Prostate gland (tissue), 2 donors: ENCODE data around the gene ACKR1. TPM values are rescaled to one million over a fixed set of nuclear protein-coding genes. Genes with fewer than 3 reads are reported as not detected.

Source experiments
- DNase-seq: peaks from one replicate; pipeline ENCODE4 v3.0.0-alpha.2; 2019; ENCODE audit warnings: low spot score
- H3K27ac ChIP-seq, 2 donors: fragments of 200-600 bp; sonication (generic); 2 replicates each; pipeline ENCODE4 v1.5.1; 2017 to 2019
- H3K27me3 ChIP-seq: fragments of 200-600 bp; sonication (generic); replicated peaks from 2 replicates; pipeline ENCODE4 v1.5.1; 2019; ENCODE audit not compliant: insufficient read depth
- H3K36me3 ChIP-seq, 2 donors: fragments of 200-600 bp; sonication (generic); 1 replicate in 1 of 2; 2 replicates in 1 of 2; pipeline versions ENCODE4 v1.5.1 to v1.8.1; 2017 to 2019
- H3K4me1 ChIP-seq: fragments of 200-600 bp; sonication (generic); replicated peaks from 2 replicates; pipeline ENCODE4 v1.5.1; 2019
- H3K4me3 ChIP-seq, 2 donors: fragments of 200-600 bp; sonication (generic); 2 replicates each; pipeline ENCODE4 v1.5.1; 2017 to 2019
- H3K9me3 ChIP-seq: fragments of 200-600 bp; sonication (generic); 2 replicates; pipeline ENCODE4 v1.5.1; 2017
- CTCF ChIP-seq, 4 experiments: fragments of 200-600 bp in 2 of 4; fragments of 450-650 bp in 2 of 4; sonication (generic) in 2 of 4; IDR thresholded peaks; 1 replicate in 3 of 4; 2 replicates in 1 of 4; pipeline ENCODE4 v1.5.1; 2016 to 2019; ENCODE audit warnings: antibody characterized with exemption in 4 of 4, mild to moderate bottlenecking in 2 of 4, moderate library complexity in 2 of 4
- POLR2A ChIP-seq: fragments of 450-650 bp; IDR thresholded peaks from one replicate; pipeline ENCODE4 v1.6.1; 2016; ENCODE audit warnings: antibody characterized with exemption, mild to moderate bottlenecking
- POLR2AphosphoS5 ChIP-seq: sonication (generic); formaldehyde crosslinking; IDR thresholded peaks from one replicate; pipeline ENCODE4 v1.6.1; 2017; ENCODE audit warnings: antibody characterized with exemption
- WGBS: methylation state at CpG from one replicate; pipeline ENCODE4 v1.1.5; 2018; 5-methylcytosine and 5-hydroxymethylcytosine counted together
- intact Hi-C: fragments of 100-400 bp; cut with DNase I; formaldehyde crosslinking; loops from one replicate; pipeline ENCODE4 v1.14.2; 2022
- total RNA-seq, 2 donors: library from RNA; depleted of rRNA; stranded (reverse); fragments of >200 nt; gene quantifications; one replicate each; pipeline ENCODE4 v1.1.0, GENCODE V29; 2016

Gene ACKR1
- total RNA-seq, 2 donors from 2014 or later = 46.8 to 60.4 TPM

- intact Hi-C loops = no loop called here
Observed at GRCh38 chr1:159228554-159228953, 23.9 kb downstream of the ACKR1 start.

DNA sequence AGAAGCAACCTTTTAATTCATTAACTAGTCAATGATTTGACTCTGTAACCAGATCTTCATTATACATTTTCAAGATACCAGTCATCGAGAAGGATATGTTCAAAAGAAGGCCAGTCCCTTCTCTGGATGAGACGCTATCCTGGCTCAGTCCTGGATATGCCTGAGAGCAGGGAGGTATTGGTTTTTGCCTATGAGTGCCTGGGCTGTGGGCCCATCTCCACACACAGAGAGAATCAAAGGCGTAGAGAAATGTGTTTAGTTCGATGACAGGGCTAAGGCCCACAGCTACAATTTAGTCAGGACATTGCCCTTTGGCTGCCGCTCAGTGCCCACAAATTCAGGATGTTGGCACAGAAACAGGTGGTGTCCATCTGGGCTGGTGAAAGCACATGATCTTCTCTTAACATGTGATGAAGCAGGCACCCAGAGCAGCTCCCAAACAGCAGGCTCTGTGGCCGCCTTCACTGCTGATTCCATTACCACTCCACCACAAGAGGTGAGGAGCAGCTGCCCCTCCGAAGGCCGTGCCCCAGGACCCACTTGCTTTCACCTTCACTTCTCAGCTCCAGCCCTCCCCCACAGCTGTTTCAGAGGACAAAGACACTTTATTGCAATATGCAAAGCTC, 24.7 kb downstream of the ACKR1 start:
- 36% methylated on average over 8 of the region's 8 CpGs for WGBS
- Histone ChIP-seq H3K27me3 (no peaks in the 10 kb centered on the region), H3K36me3 (no peaks in the 10 kb centered on the region), H3K4me3 (no peak overlapping the region), H3K4me1 (no peaks in the 10 kb centered on the region), H3K9me3 (no peaks in the 10 kb centered on the region), H3K27ac (no peak overlapping the region)
- TF ChIP-seq POLR2A = no peak
- no peak for TF ChIP-seq POLR2AphosphoS5
- no peak for TF ChIP-seq CTCF (IDR thresholded peaks at IDR 0.05)
- intact Hi-C loops = no loop called here
- no peak for DNase-seq

More at GRCh38 chr1:159228554-159228953, 23.9 kb downstream of the ACKR1 start:
- no peak for TF ChIP-seq POLR2A
- TF ChIP-seq POLR2AphosphoS5 = no peak
- no peak for TF ChIP-seq CTCF (IDR thresholded peaks at IDR 0.05)
- Histone ChIP-seq H3K4me1 (no peaks in the 10 kb centered on the region), H3K27me3 (no peaks in the 10 kb centered on the region), H3K4me3 (no peak overlapping the region), H3K27ac (no peak overlapping the region), H3K9me3 (no peaks in the 10 kb centered on the region), H3K36me3 (no peaks in the 10 kb centered on the region)
- 48% methylated on average over 2 of the region's 2 CpGs for WGBS
- DNase-seq = no peak

DNA sequence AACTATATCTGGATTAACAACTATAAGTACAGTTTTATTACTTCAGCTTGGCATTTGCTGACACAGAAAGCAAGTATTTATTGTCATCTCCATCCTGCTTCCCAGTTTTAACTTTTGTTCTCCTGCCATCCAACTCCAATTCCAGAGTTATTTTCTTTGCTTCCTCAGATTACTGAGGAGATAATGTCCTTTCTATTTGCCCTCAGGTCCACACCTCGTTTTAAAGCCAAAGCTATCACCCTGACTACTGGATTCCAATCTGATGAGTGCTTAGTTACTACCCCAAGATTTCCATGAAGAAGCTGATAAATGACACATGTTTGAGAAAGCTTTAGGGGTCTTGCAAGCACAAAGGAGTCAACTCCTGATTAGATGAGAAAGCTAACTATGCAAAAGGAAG, 25.2 kb downstream of the ACKR1 start:
- H3K27ac ChIP-seq = no peak overlapping the region
- no peak overlapping the region for H3K4me3 ChIP-seq
- H3K27me3 ChIP-seq = no peaks in the 10 kb centered on the region
- TF ChIP-seq POLR2A (no peak), CTCF (IDR thresholded peaks at IDR 0.05) (no peak)
- H3K9me3 ChIP-seq = no peaks in the 10 kb centered on the region
- H3K4me1 ChIP-seq = no peaks in the 10 kb centered on the region
- 3% methylated on average over 1 of the region's 1 CpG for WGBS
- no peaks in the 10 kb centered on the region for H3K36me3 ChIP-seq
- no peak for DNase-seq
- intact Hi-C loops = no loop called here

- WGBS = 74% methylated on average over 4 of the region's 4 CpGs
- intact Hi-C loops = no loop called here
- H3K4me3 ChIP-seq = no peak overlapping the region
- TF ChIP-seq POLR2AphosphoS5 = no peak
- no peak for TF ChIP-seq POLR2A
- no peak for TF ChIP-seq CTCF (IDR thresholded peaks at IDR 0.05)
- no peaks in the 10 kb centered on the region for H3K27me3 ChIP-seq
- no peaks in the 10 kb centered on the region for H3K4me1 ChIP-seq
- H3K27ac ChIP-seq = no peak overlapping the region
- H3K36me3 ChIP-seq = no peaks in the 10 kb centered on the region
- H3K9me3 ChIP-seq = no peaks in the 10 kb centered on the region
- DNase-seq = no peak
Observed at GRCh38 chr1:159239551-159240220, 35.0 kb downstream of the ACKR1 start.

- H3K4me3 ChIP-seq = no peak overlapping the region
- 96% methylated on average over 3 of the region's 3 CpGs for WGBS
- H3K9me3 ChIP-seq = no peaks in the 10 kb centered on the region
- no peaks in the 10 kb centered on the region for H3K36me3 ChIP-seq
- DNase-seq = no peak
- no peaks in the 10 kb centered on the region for H3K4me1 ChIP-seq
- no peak overlapping the region for H3K27ac ChIP-seq
- no peaks in the 10 kb centered on the region for H3K27me3 ChIP-seq
- intact Hi-C loops = no loop called here
- TF ChIP-seq CTCF (IDR thresholded peaks at IDR 0.05) (no peak), POLR2A (no peak), POLR2AphosphoS5 (no peak)
Observed at GRCh38 chr1:159247266-159247665, 42.6 kb downstream of the ACKR1 start.
